Measurements from ENCODE around the gene ME1.
"Not testable (repeated sequence)": the region's sequence is repeated elsewhere in the genome, so short reads cannot be mapped to it uniquely, and the experiment has no call there.

The ME1 gene

DNA sequence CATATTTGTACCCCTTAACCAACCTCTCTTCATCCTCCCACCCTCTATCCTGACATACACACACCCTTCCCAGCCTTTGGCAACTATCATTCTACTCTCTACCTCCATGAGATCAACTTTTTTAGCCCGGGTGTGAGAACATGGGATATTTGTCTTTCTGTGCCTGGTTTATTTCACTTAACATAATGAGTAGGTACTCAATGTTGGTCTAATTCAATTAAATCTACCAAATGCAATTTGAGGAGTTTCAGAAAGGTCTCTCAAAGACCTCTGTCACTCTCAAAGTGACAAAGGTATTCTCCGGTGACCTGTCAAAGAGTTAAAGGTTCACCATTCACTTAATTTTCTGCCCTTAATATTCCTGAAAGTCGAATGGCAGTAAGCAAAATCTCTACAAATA is 87.7 kb downstream of the ME1 start:
- no peak overlapping the region for H2BK15ac ChIP-seq (replicated peaks; ENCODE audit: low read depth)
- H3K4me1 ChIP-seq (ENCODE audit: control insufficient read depth, low read depth, low read length) = no peaks in the 10 kb centered on the region
- no peak overlapping the region for H2AK5ac ChIP-seq (ENCODE audit: low read length)
- H2BK120ac ChIP-seq (ENCODE audit: low read depth, low read length) = no peak overlapping the region
- H3K56ac ChIP-seq (ENCODE audit: low read length) = no peak overlapping the region
- DNase-seq = no peak
- H3K4me2 ChIP-seq (ENCODE audit: low read length) = no peak overlapping the region
- H4K8ac ChIP-seq (ENCODE audit: low read depth, low read length) = no peak overlapping the region
- H3K4me3 ChIP-seq (ENCODE audit: low read length) = no peak overlapping the region
- H3K79me1 ChIP-seq (ENCODE audit: low read length) = no peaks in the 10 kb centered on the region
- no peak overlapping the region for H3K23ac ChIP-seq (ENCODE audit: low read length)
- H3K27ac ChIP-seq (ENCODE audit: low read depth, low read length) = no peak overlapping the region
- H3K79me2 ChIP-seq (ENCODE audit: control insufficient read depth, insufficient read depth, low read length) = no peaks in the 10 kb centered on the region
- H3K9ac ChIP-seq (ENCODE audit: low read length) = no peak overlapping the region
- H2BK5ac ChIP-seq (ENCODE audit: low read length) = no peak overlapping the region
- H4K5ac ChIP-seq (ENCODE audit: low read length) = no peak overlapping the region
- H3K27me3 ChIP-seq (ENCODE audit: insufficient read depth, low read length, poor library complexity) = no peaks in the 10 kb centered on the region
- no peaks in the 10 kb centered on the region for H3K36me3 ChIP-seq (ENCODE audit: control insufficient read depth, insufficient read depth, low read length)
- no CpG with 5 or more reads among the region's 3 CpGs for WGBS (ENCODE audit: extremely low coverage, insufficient coverage, low lambda C conversion rate)
- H3K4ac ChIP-seq (ENCODE audit: low read depth, low read length) = no peak overlapping the region
- H3K18ac ChIP-seq (ENCODE audit: low read length) = no peak overlapping the region

DNA sequence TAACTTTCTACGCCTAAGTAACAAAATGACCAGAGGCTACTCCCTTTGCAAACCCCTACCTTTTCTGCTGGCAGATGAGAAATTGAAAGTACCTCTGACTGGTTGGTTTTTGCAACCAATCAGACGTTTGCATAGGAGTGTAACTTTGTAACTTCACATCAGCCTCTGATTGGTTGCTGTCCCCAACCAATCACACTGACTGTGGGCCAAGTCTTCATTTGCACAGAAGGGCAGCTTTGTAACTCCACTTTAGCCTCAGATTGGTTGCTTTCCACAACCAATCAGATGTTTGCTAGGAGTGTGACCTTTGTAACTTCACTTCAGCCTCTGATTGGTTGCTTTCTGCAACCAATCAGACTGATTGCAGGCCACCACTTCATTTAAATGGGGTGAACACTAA is 89.1 kb downstream of the ME1 start:
- no peak overlapping the region for H3K27ac ChIP-seq (ENCODE audit: low read depth, low read length)
- H3K4ac ChIP-seq (ENCODE audit: low read depth, low read length) = no peak overlapping the region
- H4K5ac ChIP-seq (ENCODE audit: low read length) = no peak overlapping the region
- no peaks in the 10 kb centered on the region for H3K79me2 ChIP-seq (ENCODE audit: control insufficient read depth, insufficient read depth, low read length)
- WGBS (ENCODE audit: extremely low coverage, insufficient coverage, low lambda C conversion rate) = no CpG with 5 or more reads among the region's 2 CpGs
- no peak overlapping the region for H3K9ac ChIP-seq (ENCODE audit: low read length)
- H3K27me3 ChIP-seq (ENCODE audit: insufficient read depth, low read length, poor library complexity) = no peaks in the 10 kb centered on the region
- no peak overlapping the region for H2BK5ac ChIP-seq (ENCODE audit: low read length)
- H3K4me2 ChIP-seq (ENCODE audit: low read length) = no peak overlapping the region
- H3K18ac ChIP-seq (ENCODE audit: low read length) = no peak overlapping the region
- H3K4me1 ChIP-seq (ENCODE audit: control insufficient read depth, low read depth, low read length) = no peaks in the 10 kb centered on the region
- no peak overlapping the region for H2BK120ac ChIP-seq (ENCODE audit: low read depth, low read length)
- no peak overlapping the region for H3K56ac ChIP-seq (ENCODE audit: low read length)
- no peak overlapping the region for H3K4me3 ChIP-seq (ENCODE audit: low read length)
- H2AK5ac ChIP-seq (ENCODE audit: low read length) = no peak overlapping the region
- no peak overlapping the region for H3K23ac ChIP-seq (ENCODE audit: low read length)
- no peak overlapping the region for H2BK15ac ChIP-seq (replicated peaks; ENCODE audit: low read depth)
- no peaks in the 10 kb centered on the region for H3K79me1 ChIP-seq (ENCODE audit: low read length)
- H3K36me3 ChIP-seq (ENCODE audit: control insufficient read depth, insufficient read depth, low read length) = no peaks in the 10 kb centered on the region
- no peak overlapping the region for H4K8ac ChIP-seq (ENCODE audit: low read depth, low read length)
- peak; percentile 10 for DNase-seq

DNA sequence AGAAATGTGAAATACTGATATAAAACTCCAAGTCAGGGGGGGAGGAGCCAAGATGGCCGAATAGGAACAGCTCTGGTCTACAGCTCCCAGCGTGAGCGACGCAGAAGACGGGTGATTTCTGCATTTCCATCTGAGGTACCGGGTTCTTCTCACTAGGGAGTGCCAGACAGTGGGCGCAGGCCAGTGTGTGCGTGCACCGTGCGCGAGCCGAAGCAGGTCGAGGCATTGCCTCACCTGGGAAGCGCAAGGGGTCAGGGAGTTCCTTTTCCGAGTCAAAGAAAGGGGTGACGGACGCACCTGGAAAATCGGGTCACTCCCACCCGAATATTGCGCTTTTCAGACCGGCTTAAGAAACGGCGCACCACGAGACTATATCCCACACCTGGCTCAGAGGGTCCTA is 96.9 kb downstream of the ME1 start:
- not testable (repeated sequence) for H3K4me2 ChIP-seq (ENCODE audit: low read length); H3K9ac ChIP-seq (ENCODE audit: low read length); H3K27me3 ChIP-seq (ENCODE audit: insufficient read depth, low read length, poor library complexity); H3K23ac ChIP-seq (ENCODE audit: low read length); H3K4me1 ChIP-seq (ENCODE audit: control insufficient read depth, low read depth, low read length); H3K56ac ChIP-seq (ENCODE audit: low read length); H4K5ac ChIP-seq (ENCODE audit: low read length); H3K27ac ChIP-seq (ENCODE audit: low read depth, low read length); H4K8ac ChIP-seq (ENCODE audit: low read depth, low read length); H2AK5ac ChIP-seq (ENCODE audit: low read length); H3K36me3 ChIP-seq (ENCODE audit: control insufficient read depth, insufficient read depth, low read length); H3K4ac ChIP-seq (ENCODE audit: low read depth, low read length); H2BK120ac ChIP-seq (ENCODE audit: low read depth, low read length); DNase-seq; H3K79me1 ChIP-seq (ENCODE audit: low read length); H2BK5ac ChIP-seq (ENCODE audit: low read length); H3K4me3 ChIP-seq (ENCODE audit: low read length); H3K79me2 ChIP-seq (ENCODE audit: control insufficient read depth, insufficient read depth, low read length); H3K18ac ChIP-seq (ENCODE audit: low read length); H2BK15ac ChIP-seq (replicated peaks; ENCODE audit: low read depth)
- no CpG with 5 or more reads among the region's 24 CpGs for WGBS (ENCODE audit: extremely low coverage, insufficient coverage, low lambda C conversion rate)

DNA sequence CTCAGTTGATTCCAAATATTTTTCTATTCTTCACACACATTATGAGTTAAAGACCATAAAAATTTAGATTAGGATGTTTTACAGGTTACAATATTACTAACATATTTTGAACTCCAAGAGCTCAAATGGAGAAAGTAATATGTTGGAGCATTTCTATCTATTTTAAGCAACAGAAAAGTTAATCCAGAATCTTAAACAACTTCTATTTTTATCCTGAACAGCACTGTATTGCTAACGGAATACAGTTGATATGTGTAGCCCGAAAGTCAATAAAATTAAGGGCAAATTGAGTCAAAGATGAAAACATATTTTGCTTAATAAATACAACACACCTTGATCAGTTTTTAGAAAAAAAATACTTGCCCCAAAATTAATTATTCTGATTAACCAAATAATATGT is 97.4 kb downstream of the ME1 start:
- no peaks in the 10 kb centered on the region for H3K4me1 ChIP-seq (ENCODE audit: control insufficient read depth, low read depth, low read length)
- H3K79me2 ChIP-seq (ENCODE audit: control insufficient read depth, insufficient read depth, low read length) = no peaks in the 10 kb centered on the region
- WGBS (ENCODE audit: extremely low coverage, insufficient coverage, low lambda C conversion rate) = no CpG with 5 or more reads among the region's 2 CpGs
- no peaks in the 10 kb centered on the region for H3K36me3 ChIP-seq (ENCODE audit: control insufficient read depth, insufficient read depth, low read length)
- H4K8ac ChIP-seq (ENCODE audit: low read depth, low read length) = no peak overlapping the region
- H2AK5ac ChIP-seq (ENCODE audit: low read length) = no peak overlapping the region
- no peak overlapping the region for H3K9ac ChIP-seq (ENCODE audit: low read length)
- H2BK15ac ChIP-seq (replicated peaks; ENCODE audit: low read depth) = no peak overlapping the region
- no peak for DNase-seq
- no peak overlapping the region for H2BK5ac ChIP-seq (ENCODE audit: low read length)
- H3K56ac ChIP-seq (ENCODE audit: low read length) = no peak overlapping the region
- no peak overlapping the region for H3K27ac ChIP-seq (ENCODE audit: low read depth, low read length)
- H4K5ac ChIP-seq (ENCODE audit: low read length) = no peak overlapping the region
- H3K18ac ChIP-seq (ENCODE audit: low read length) = no peak overlapping the region
- H3K4me3 ChIP-seq (ENCODE audit: low read length) = no peak overlapping the region
- H3K79me1 ChIP-seq (ENCODE audit: low read length) = no peaks in the 10 kb centered on the region
- H3K27me3 ChIP-seq (ENCODE audit: insufficient read depth, low read length, poor library complexity) = no peaks in the 10 kb centered on the region
- no peak overlapping the region for H3K4ac ChIP-seq (ENCODE audit: low read depth, low read length)
- no peak overlapping the region for H2BK120ac ChIP-seq (ENCODE audit: low read depth, low read length)
- H3K4me2 ChIP-seq (ENCODE audit: low read length) = no peak overlapping the region
- H3K23ac ChIP-seq (ENCODE audit: low read length) = no peak overlapping the region

DNA sequence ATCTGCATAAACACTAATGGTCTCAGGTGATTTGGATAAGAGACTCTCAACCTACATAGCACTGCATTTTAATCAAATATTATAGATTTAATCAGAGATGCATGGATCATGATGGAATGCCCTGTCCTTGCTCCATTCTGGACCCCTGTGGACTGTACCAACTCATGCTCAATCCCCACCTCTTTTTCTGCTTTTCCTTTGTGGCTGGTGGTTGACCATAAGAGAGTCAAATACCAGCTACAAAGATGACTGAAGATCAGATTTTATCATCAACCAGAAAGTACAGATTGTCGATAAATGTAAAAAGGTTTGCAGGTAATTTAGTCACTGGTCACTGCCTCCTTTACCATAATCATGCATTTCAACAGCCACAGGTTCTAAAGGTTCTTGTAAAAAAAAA is 116.2 kb downstream of the ME1 start:
- H3K36me3 ChIP-seq (ENCODE audit: control insufficient read depth, insufficient read depth, low read length) = no peaks in the 10 kb centered on the region
- no peak overlapping the region for H2BK5ac ChIP-seq (ENCODE audit: low read length)
- H3K27me3 ChIP-seq (ENCODE audit: insufficient read depth, low read length, poor library complexity) = no peaks in the 10 kb centered on the region
- no peaks in the 10 kb centered on the region for H3K79me1 ChIP-seq (ENCODE audit: low read length)
- no peak overlapping the region for H3K18ac ChIP-seq (ENCODE audit: low read length)
- no peak overlapping the region for H3K4me2 ChIP-seq (ENCODE audit: low read length)
- H3K79me2 ChIP-seq (ENCODE audit: control insufficient read depth, insufficient read depth, low read length) = no peaks in the 10 kb centered on the region
- no peak overlapping the region for H2BK120ac ChIP-seq (ENCODE audit: low read depth, low read length)
- DNase-seq = no peak
- no peak overlapping the region for H2BK15ac ChIP-seq (replicated peaks; ENCODE audit: low read depth)
- H3K4me1 ChIP-seq (ENCODE audit: control insufficient read depth, low read depth, low read length) = no peaks in the 10 kb centered on the region
- no peak overlapping the region for H3K23ac ChIP-seq (ENCODE audit: low read length)
- H4K5ac ChIP-seq (ENCODE audit: low read length) = no peak overlapping the region
- no peak overlapping the region for H3K27ac ChIP-seq (ENCODE audit: low read depth, low read length)
- no peak overlapping the region for H3K56ac ChIP-seq (ENCODE audit: low read length)
- H4K8ac ChIP-seq (ENCODE audit: low read depth, low read length) = no peak overlapping the region
- H3K4ac ChIP-seq (ENCODE audit: low read depth, low read length) = no peak overlapping the region
- H2AK5ac ChIP-seq (ENCODE audit: low read length) = no peak overlapping the region
- no peak overlapping the region for H3K4me3 ChIP-seq (ENCODE audit: low read length)
- no CpG with 5 or more reads among the region's 1 CpG for WGBS (ENCODE audit: extremely low coverage, insufficient coverage, low lambda C conversion rate)
- no peak overlapping the region for H3K9ac ChIP-seq (ENCODE audit: low read length)

DNA sequence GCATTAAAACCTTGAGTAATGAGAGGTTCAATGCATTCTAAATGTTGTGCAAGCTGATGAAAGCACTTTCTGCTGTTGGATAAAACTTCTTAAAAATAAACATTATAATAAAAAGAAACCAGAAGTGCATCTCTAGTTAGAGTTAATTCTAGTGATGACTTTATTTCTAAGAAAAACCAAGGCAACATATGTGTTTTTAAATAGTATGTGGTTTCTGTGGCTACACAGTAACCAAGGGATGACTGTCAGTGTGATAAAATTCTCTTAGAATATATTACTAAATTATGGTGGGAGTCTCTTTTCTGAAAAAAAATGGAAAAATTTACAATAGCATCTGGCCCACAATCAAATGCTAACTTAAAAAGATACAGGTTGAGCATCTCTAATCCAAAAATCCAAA is 117.0 kb downstream of the ME1 start:
- Histone ChIP-seq H3K36me3 (ENCODE audit: control insufficient read depth, insufficient read depth, low read length) (no peaks in the 10 kb centered on the region), H3K4ac (ENCODE audit: low read depth, low read length) (no peak overlapping the region), H4K8ac (ENCODE audit: low read depth, low read length) (no peak overlapping the region), H3K79me1 (ENCODE audit: low read length) (no peaks in the 10 kb centered on the region), H3K56ac (ENCODE audit: low read length) (no peak overlapping the region), H4K5ac (ENCODE audit: low read length) (no peak overlapping the region), H2AK5ac (ENCODE audit: low read length) (no peak overlapping the region), H3K18ac (ENCODE audit: low read length) (no peak overlapping the region), H2BK15ac (replicated peaks; ENCODE audit: low read depth) (no peak overlapping the region), H3K4me1 (ENCODE audit: control insufficient read depth, low read depth, low read length) (no peaks in the 10 kb centered on the region), H3K79me2 (ENCODE audit: control insufficient read depth, insufficient read depth, low read length) (no peaks in the 10 kb centered on the region), H3K23ac (ENCODE audit: low read length) (no peak overlapping the region), H3K4me3 (ENCODE audit: low read length) (no peak overlapping the region), H3K27me3 (ENCODE audit: insufficient read depth, low read length, poor library complexity) (no peaks in the 10 kb centered on the region), H3K9ac (ENCODE audit: low read length) (no peak overlapping the region), H2BK5ac (ENCODE audit: low read length) (no peak overlapping the region), H2BK120ac (ENCODE audit: low read depth, low read length) (no peak overlapping the region), H3K27ac (ENCODE audit: low read depth, low read length) (no peak overlapping the region), H3K4me2 (ENCODE audit: low read length) (no peak overlapping the region)
- DNase-seq = no peak

All from mesendoderm (in vitro differentiated cells).